Heart left ventricle (tissue), 16 donors: ENCODE results near the gene MAPK10. TPM values are rescaled to one million over a fixed set of nuclear protein-coding genes. Genes with fewer than 3 reads are reported as not detected.

Source experiments
- ATAC-seq, 4 donors: fragments of 200-7000 bp; cut with Tn5 transposase; one replicate each; pipeline ENCODE4 v1.9.1; 2020 to 2022; ENCODE audit warnings: moderate library complexity in 4 of 4, mild to moderate bottlenecking in 3 of 4, moderate number of reproducible peaks in 1 of 4
- DNase-seq, 5 donors: peaks; one replicate each; pipeline ENCODE4 v3.0.0-alpha.2; 2020
- H3K27ac ChIP-seq, 12 donors: fragments of 200-600 bp; sonication (generic) in 4 of 12; one replicate each; pipeline versions ENCODE4 v1.5.0 to v1.8.0; 2016 to 2022; ENCODE audit warnings: mild to moderate bottlenecking in 2 of 12
- H3K27me3 ChIP-seq, 9 donors: fragments of 200-600 bp; sonication (generic) in 2 of 9; one replicate each; pipeline versions ENCODE4 v1.5.1 to v1.8.0; 2016 to 2022; ENCODE audit warnings: mild to moderate bottlenecking in 3 of 9
- H3K36me3 ChIP-seq, 9 donors: fragments of 200-600 bp; sonication (generic) in 2 of 9; one replicate each; pipeline versions ENCODE4 v1.5.0 to v1.8.0; 2018 to 2022; ENCODE audit warnings: mild to moderate bottlenecking in 2 of 9
- H3K4me1 ChIP-seq, 12 donors: fragments of 200-600 bp; sonication (generic) in 4 of 12; one replicate each; pipeline versions ENCODE4 v1.5.0 to v1.8.0; 2016 to 2022; ENCODE audit warnings: mild to moderate bottlenecking in 3 of 12
- H3K4me3 ChIP-seq, 12 donors: fragments of 200-600 bp; sonication (generic) in 4 of 12; one replicate each; pipeline versions ENCODE4 v1.5.0 to v1.8.0; 2017 to 2022; ENCODE audit warnings: mild to moderate bottlenecking in 9 of 12, moderate library complexity in 4 of 12
- H3K9me3 ChIP-seq, 12 donors: fragments of 200-600 bp; sonication (generic) in 4 of 12; one replicate each; pipeline versions ENCODE4 v1.5.0 to v1.8.0; 2016 to 2022; ENCODE audit warnings: mild to moderate bottlenecking in 1 of 12
- CTCF ChIP-seq, 12 donors: fragments of 200-600 bp; sonication (generic) in 4 of 12; IDR thresholded peaks; one replicate each; pipeline versions ENCODE4 v1.5.0 to v1.8.0; 2018 to 2022; ENCODE audit warnings: antibody characterized with exemption in 12 of 12, mild to moderate bottlenecking in 5 of 12
- POLR2A ChIP-seq, 2 donors: fragments of 450-650 bp; IDR thresholded peaks; one replicate each; pipeline ENCODE4 v1.6.1; 2017; ENCODE audit warnings: antibody characterized with exemption in 2 of 2, mild to moderate bottlenecking in 2 of 2, moderate library complexity in 2 of 2
- WGBS, 4 donors: extraction: QIAGEN DNeasy Blood & Tissue Kit in 2 of 4; methylation state at CpG; one replicate each; pipeline versions ENCODE4 v1.1.5 to v1.1.7; 2013 to 2018; 5-methylcytosine and 5-hydroxymethylcytosine counted together
- intact Hi-C, 10 donors: fragments of 100-400 bp; cut with DNase I; formaldehyde crosslinking; loops; one replicate each; pipeline versions ENCODE4 v1.11.1 to v1.14.2; 2022
- polyA plus RNA-seq, 2 donors: library from polyadenylated mRNA; stranded (reverse); fragments of 200-250 nt; gene quantifications; one replicate each; pipeline ENCODE4 v1.2.3, GENCODE V29; 2013
- total RNA-seq, 9 donors: library from RNA; depleted of rRNA in 2 of 9; stranded (reverse); fragments of >200 nt in 2 of 9; fragmentation: NEBNext Ultra II Directional in 3 of 9; extraction: Animal tissue kit (Norgen Biotek cat#: 25700) in 3 of 9; gene quantifications; one replicate each; pipeline versions ENCODE4 v1.1.0 to v1.2.4, GENCODE V29; 2016 to 2023
- donor health status: ischemic (EF 13 %, LVEDD 7.1; RV severe dilation, severe dysfunction).
- donor health status: healthy with polysubstance abuse.
- donor health status: DM: no; HTN: yes; CAD: no.
- donor health status: DM: no; HTN: no; CAD: no.
- donor health status: ischemic (EF 25% LVEDD 6.9; RV normal size, moderate dysfunction).
- donor health status: ischemic (EF 25% LVEDD 5.7; RV mildly dilated, moderate dysfunction).
- donor health status: healthy.
- donor health status: DM: yes; HTN: yes; CAD: no.
- donor health status: ischemic (EF 35%, LVEDD 5.7; RV mildly dilated, moderate dysfunction).
- donor health status: nonischemic (EF 11% LVEDD 7.7; RV severe dilation, severe dysfunction).
- donor health status: DM: yes; HTN: yes; CAD: no.
- donor health status: PGD.
- donor health status: ischemic (EF 29% LVEDD 5.4; RV normal size, mild dysfunction).
- donor health status: nonischemic (EF 23%, LVEDD 6.1; RV moderate dilation, normal function).

MAPK10 gene
- total and polyA plus RNA-seq, 11 donors = 0.87 to 14.1 (median 2.7) TPM

GRCh38 chr4:86306816-86307215 is 53.0 kb downstream of the MAPK10 start:
- intact Hi-C loops = no loop called here
- H3K27me3 ChIP-seq = no peaks in the 10 kb centered on the region
- peaks cover 0 to 8% (median 0%) of the 10 kb centered on the region in 12 donors for H3K9me3 ChIP-seq
- no peaks in the 10 kb centered on the region for H3K36me3 ChIP-seq
- no peak for TF ChIP-seq CTCF (IDR thresholded peaks at IDR 0.05)
- no peak for TF ChIP-seq POLR2A (IDR thresholded peaks at IDR 0.05)
- H3K27ac ChIP-seq = no peak overlapping the region
- ATAC-seq (no peak), DNase-seq (no peak)
- H3K4me3 ChIP-seq = no peak overlapping the region
- 58 to 68% (median 63%) methylated on average over 3 of the region's 3 CpGs for WGBS, 4 donors
- peaks cover 0 to 2% (median 0%) of the 10 kb centered on the region in 12 donors for H3K4me1 ChIP-seq

GRCh38 chr4:86302830-86303229 is 57.0 kb downstream of the MAPK10 start:
- 80 to 90% (median 88%) methylated on average over 2 of the region's 2 CpGs for WGBS, 4 donors

GRCh38 chr4:86302251-86302650 is 57.6 kb downstream of the MAPK10 start:
- Histone ChIP-seq H3K4me1 (peaks cover 0 to 13% (median 0%) of the 10 kb centered on the region in 12 donors), H3K9me3 (peaks cover 0 to 8% (median 0%) of the 10 kb centered on the region in 12 donors), H3K4me3 (no peak overlapping the region), H3K27ac (peak overlapping the region in 1 of 12 donors; percentile 6), H3K27me3 (no peaks in the 10 kb centered on the region), H3K36me3 (no peaks in the 10 kb centered on the region)
- peak in 4 of 5 donors; percentile 14 to 58 (median 44) for DNase-seq
- no peak for TF ChIP-seq POLR2A (IDR thresholded peaks at IDR 0.05)
- TF ChIP-seq CTCF (IDR thresholded peaks at IDR 0.05) = no peak
- intact Hi-C loops = no loop called here
- ATAC-seq = peak; percentile 47 to 92 (median 68)
- WGBS, 4 donors = 28 to 57% (median 49%) methylated on average over 4 of the region's 4 CpGs

More at GRCh38 chr4:86302830-86303229, 57.0 kb downstream of the MAPK10 start:
- no peak for ATAC-seq
- no peak for DNase-seq
- intact Hi-C loops = no loop called here
- Histone ChIP-seq H3K36me3 (no peaks in the 10 kb centered on the region), H3K4me3 (no peak overlapping the region), H3K27me3 (no peaks in the 10 kb centered on the region), H3K9me3 (peaks cover 0 to 8% (median 0%) of the 10 kb centered on the region in 12 donors), H3K27ac (peak overlapping the region in 1 of 12 donors; percentile 6), H3K4me1 (peaks cover 0 to 13% (median 0%) of the 10 kb centered on the region in 12 donors)
- TF ChIP-seq CTCF (IDR thresholded peaks at IDR 0.05) = no peak
- no peak for TF ChIP-seq POLR2A (IDR thresholded peaks at IDR 0.05)

GRCh38 chr4:86300516-86300915 is 59.3 kb downstream of the MAPK10 start:
- no peaks in the 10 kb centered on the region for H3K36me3 ChIP-seq
- H3K27me3 ChIP-seq = no peaks in the 10 kb centered on the region
- TF ChIP-seq POLR2A (IDR thresholded peaks at IDR 0.05) = no peak
- no peak for TF ChIP-seq CTCF (IDR thresholded peaks at IDR 0.05)
- no peak overlapping the region for H3K27ac ChIP-seq
- ATAC-seq (no peak), DNase-seq (no peak)
- WGBS, 4 donors = 57 to 70% (median 61%) methylated on average over 3 of the region's 3 CpGs
- no peak overlapping the region for H3K4me3 ChIP-seq
- H3K9me3 ChIP-seq = peaks cover 0 to 8% (median 0%) of the 10 kb centered on the region in 12 donors
- intact Hi-C loops = no loop called here
- peaks cover 0 to 13% (median 0%) of the 10 kb centered on the region in 12 donors for H3K4me1 ChIP-seq
